Ascending aorta (tissue), 2 donors: ENCODE results near the gene KIF3A. TPM values are rescaled to one million over a fixed set of nuclear protein-coding genes. Genes with fewer than 3 reads are reported as not detected.

ENCODE experiments used
- DNase-seq, 2 donors: peaks; one replicate each; pipeline ENCODE4 v3.0.0-alpha.2; 2019; ENCODE audit warnings: low spot score in 2 of 2
- H3K27ac ChIP-seq, 2 donors: fragments of 200-600 bp; sonication (generic); one replicate each; pipeline ENCODE4 v1.5.1; 2016 to 2017; ENCODE audit warnings: mild to moderate bottlenecking in 1 of 2
- H3K27me3 ChIP-seq: fragments of 200-600 bp; sonication (generic); one replicate; pipeline ENCODE4 v1.5.1; 2017
- H3K36me3 ChIP-seq, 2 donors: fragments of 200-600 bp; sonication (generic); one replicate each; pipeline ENCODE4 v1.5.1; 2016
- H3K4me1 ChIP-seq, 2 donors: fragments of 200-600 bp; sonication (generic); one replicate each; pipeline ENCODE4 v1.5.1; 2016 to 2017; ENCODE audit warnings: mild to moderate bottlenecking in 1 of 2
- H3K4me3 ChIP-seq, 2 donors: fragments of 200-600 bp; sonication (generic); one replicate each; pipeline ENCODE4 v1.5.1; 2016 to 2017; ENCODE audit warnings: mild to moderate bottlenecking in 1 of 2
- H3K9me3 ChIP-seq, 2 donors: fragments of 200-600 bp; sonication (generic); one replicate each; pipeline ENCODE4 v1.5.1; 2016
- CTCF ChIP-seq, 3 experiments: fragments of 200-600 bp in 2 of 3; fragments of 450-650 bp in 1 of 3; sonication (generic) in 2 of 3; IDR thresholded peaks; one replicate each; pipeline ENCODE4 v1.5.1; 2016 to 2019; ENCODE audit warnings: antibody characterized with exemption in 3 of 3, mild to moderate bottlenecking in 1 of 3, moderate library complexity in 1 of 3
- intact Hi-C: fragments of 100-400 bp; cut with DNase I; formaldehyde crosslinking; loops from one replicate; pipeline ENCODE4 v1.15.1; 2023
- total RNA-seq: library from RNA; depleted of rRNA; stranded (reverse); fragments of >200 nt; gene quantifications from one replicate; pipeline ENCODE4 v1.1.0, GENCODE V29; 2016

The KIF3A gene
- total RNA-seq, result 4.4 TPM

- Histone ChIP-seq H3K4me1 (peaks cover 0 to 4% of the 10 kb centered on the region in 2 donors), H3K27me3 (no peaks in the 10 kb centered on the region), H3K27ac (peak within 1 kb of the TSS in 1 of 2 donors; percentile 70), H3K36me3 (no peaks in the 10 kb centered on the region), H3K9me3 (no peaks in the 10 kb centered on the region), H3K4me3 (peak within 1 kb of the TSS; percentile 70 to 90)
- TF ChIP-seq CTCF (IDR thresholded peaks at IDR 0.05), result peak in 2 of 3 experiments; percentile 19 to 54
- peak; percentile 82 to 98 for DNase-seq
- intact Hi-C loops, result loop anchor here (5.0 kb wide), 1 partner anchor 40 kb away; the partner anchor contains the start of gene SEPTIN8
These were observed at the start of gene KIF3A for GRCh38 chr5:132736853-132737833. TSS of gene KIF3A (minus strand) at chr5:132737546. CDS start at chr5:132737419, 127 bp downstream.

GRCh38 chr5:132787076-132787475 is 49.7 kb upstream of the KIF3A start:
- DNase-seq, result no peak

GRCh38 chr5:132785864-132786263 is 48.5 kb upstream of the KIF3A start:
- H3K36me3 ChIP-seq, result no peaks in the 10 kb centered on the region
- peak in 1 of 2 donors; percentile 48 for DNase-seq
- H3K9me3 ChIP-seq, result no peaks in the 10 kb centered on the region
- peak overlapping the region; percentile 4 to 52 for H3K27ac ChIP-seq
- no peak overlapping the region for H3K4me3 ChIP-seq
- no peak for TF ChIP-seq CTCF (IDR thresholded peaks at IDR 0.05)
- H3K27me3 ChIP-seq, result no peaks in the 10 kb centered on the region
- intact Hi-C loops, result no loop called here
- peaks cover 5 to 36% of the 10 kb centered on the region in 2 donors for H3K4me1 ChIP-seq

More at GRCh38 chr5:132787076-132787475, 49.7 kb upstream of the KIF3A start:
- no peaks in the 10 kb centered on the region for H3K9me3 ChIP-seq
- H3K27ac ChIP-seq, result no peak overlapping the region
- H3K36me3 ChIP-seq, result no peaks in the 10 kb centered on the region
- intact Hi-C loops, result no loop called here
- peaks cover 5 to 34% of the 10 kb centered on the region in 2 donors for H3K4me1 ChIP-seq
- TF ChIP-seq CTCF (IDR thresholded peaks at IDR 0.05), result no peak
- no peak overlapping the region for H3K4me3 ChIP-seq
- no peaks in the 10 kb centered on the region for H3K27me3 ChIP-seq

- DNase-seq, result peak in 1 of 2 donors; percentile 31
- no peaks in the 10 kb centered on the region for H3K9me3 ChIP-seq
- no peaks in the 10 kb centered on the region for H3K27me3 ChIP-seq
- peak overlapping the region; percentile 4 to 52 for H3K27ac ChIP-seq
- no peak overlapping the region for H3K4me3 ChIP-seq
- intact Hi-C loops, result no loop called here
- no peak for TF ChIP-seq CTCF (IDR thresholded peaks at IDR 0.05)
- H3K4me1 ChIP-seq, result peaks cover 5 to 36% of the 10 kb centered on the region in 2 donors
- H3K36me3 ChIP-seq, result no peaks in the 10 kb centered on the region
These were observed 48.0 kb upstream of the KIF3A start for GRCh38 chr5:132785365-132785764.

- TF ChIP-seq CTCF (IDR thresholded peaks at IDR 0.05), result no peak
- Histone ChIP-seq H3K4me1 (peaks cover 5 to 34% of the 10 kb centered on the region in 2 donors), H3K27me3 (no peaks in the 10 kb centered on the region), H3K27ac (no peak overlapping the region), H3K9me3 (no peaks in the 10 kb centered on the region), H3K4me3 (no peak overlapping the region), H3K36me3 (no peaks in the 10 kb centered on the region)
- intact Hi-C loops, result loop anchor here (5.0 kb wide), 1 partner anchor 265 kb away; no protein-coding TSS in a partner anchor
- peak in 1 of 2 donors; percentile 66 for DNase-seq
These were observed 44.8 kb upstream of the KIF3A start for GRCh38 chr5:132782101-132782500.
